Pulmonary artery endothelial cell (primary cell): ENCODE data around the gene MIEF1. TPM values are rescaled to one million over a fixed set of nuclear protein-coding genes. Genes with fewer than 3 reads are reported as not detected.

Experiments used
- DNase-seq: peaks from one replicate; pipeline ENCODE4 v3.0.0-alpha.2; 2011; ENCODE audit warnings: low read depth, low spot score
- total RNA-seq: library from RNA; depleted of rRNA; stranded (reverse); fragments of >200 nt; gene quantifications from 2 replicates; pipeline ENCODE4 v1.2.3, GENCODE V29; 2014

MIEF1 gene
- total RNA-seq, 1 donor from 2014 or later, result 24.1 TPM

GRCh38 chr22:39528080-39528661 is 26.1 kb downstream of the MIEF1 start:
- no peak for DNase-seq

- peak; percentile 83 for DNase-seq
Measured at GRCh38 chr22:39528681-39529486, 26.8 kb downstream of the MIEF1 start.

GRCh38 chr22:39529487-39529851 is 27.4 kb downstream of the MIEF1 start:
- no peak for DNase-seq

GRCh38 chr22:39530116-39530515 is 28.0 kb downstream of the MIEF1 start:
- no peak for DNase-seq

- DNase-seq, result no peak
Measured at GRCh38 chr22:39530692-39531331, 28.7 kb downstream of the MIEF1 start.

GRCh38 chr22:39532215-39533073 is 30.4 kb downstream of the MIEF1 start, which contains the start of gene RPS19BP1:
Gene RPS19BP1 (minus strand): TSS chr22:39532748. CDS start chr22:39532738, 10 bp downstream.
- peak; percentile 96 for DNase-seq

GRCh38 chr22:39534092-39534506 is 32.0 kb downstream of the MIEF1 start:
- DNase-seq, result no peak

GRCh38 chr22:39534591-39535356 is 32.7 kb downstream of the MIEF1 start:
- DNase-seq, result no peak

- DNase-seq, result no peak
Measured at GRCh38 chr22:39535357-39535725, 33.3 kb downstream of the MIEF1 start.

GRCh38 chr22:39535831-39536449 is 33.9 kb downstream of the MIEF1 start:
- no peak for DNase-seq

GRCh38 chr22:39536711-39537110 is 34.6 kb downstream of the MIEF1 start:
- DNase-seq, result no peak

- no peak for DNase-seq
Measured at GRCh38 chr22:39537975-39538374, 35.9 kb downstream of the MIEF1 start.

- no peak for DNase-seq
Measured at GRCh38 chr22:39543095-39543494, 41.0 kb downstream of the MIEF1 start.

- DNase-seq, result no peak
Measured at GRCh38 chr22:39545386-39546365, 43.6 kb downstream of the MIEF1 start.

GRCh38 chr22:39546889-39547586 is 44.9 kb downstream of the MIEF1 start:
- no peak for DNase-seq

- DNase-seq, result no peak
Measured at GRCh38 chr22:39547587-39547947, 45.5 kb downstream of the MIEF1 start.

- DNase-seq, result no peak
Measured at GRCh38 chr22:39553429-39553828, 51.3 kb downstream of the MIEF1 start.

GRCh38 chr22:39554151-39554550 is 52.1 kb downstream of the MIEF1 start:
- no peak for DNase-seq
